A673 (cell line): ENCODE results near the gene BICD2.

Experiments used
- EZH2 ChIP-seq: fragments of 200-600 bp; sonication (generic); IDR thresholded peaks from 2 replicates; pipeline ENCODE4 v1.6.1; 2017; ENCODE audit warnings: borderline replicate concordance, low read depth, mild to moderate bottlenecking, mixed read lengths, antibody characterized with exemption, low read length; ENCODE audit not compliant: poor library complexity, severe bottlenecking
- TF ChIP-seq, protein P1 (sequence below): fragments of 300-800, 200-600 bp; sonication (generic); conservative IDR thresholded peaks from 2 replicates; pipeline ENCODE4 v1.5.1; 2017; ENCODE audit warnings: low read depth, mild to moderate bottlenecking, antibody characterized with exemption, low read length, moderate library complexity, mixed read lengths

DNA sequence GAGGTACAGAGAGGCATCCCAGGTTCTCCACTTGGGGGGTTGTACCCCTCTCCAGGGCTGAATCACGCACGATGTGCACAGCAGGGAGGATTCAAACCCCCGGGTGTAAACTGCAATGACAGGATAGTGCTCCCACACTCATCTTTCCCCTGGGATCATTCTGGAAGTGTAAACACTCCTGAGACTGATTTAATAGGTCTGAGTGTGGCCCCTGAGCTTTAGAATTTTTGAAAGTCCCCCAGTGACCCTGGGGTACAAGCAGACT is 16.5 kb downstream of the BICD2 start:
- TF ChIP-seq, protein P1, sequence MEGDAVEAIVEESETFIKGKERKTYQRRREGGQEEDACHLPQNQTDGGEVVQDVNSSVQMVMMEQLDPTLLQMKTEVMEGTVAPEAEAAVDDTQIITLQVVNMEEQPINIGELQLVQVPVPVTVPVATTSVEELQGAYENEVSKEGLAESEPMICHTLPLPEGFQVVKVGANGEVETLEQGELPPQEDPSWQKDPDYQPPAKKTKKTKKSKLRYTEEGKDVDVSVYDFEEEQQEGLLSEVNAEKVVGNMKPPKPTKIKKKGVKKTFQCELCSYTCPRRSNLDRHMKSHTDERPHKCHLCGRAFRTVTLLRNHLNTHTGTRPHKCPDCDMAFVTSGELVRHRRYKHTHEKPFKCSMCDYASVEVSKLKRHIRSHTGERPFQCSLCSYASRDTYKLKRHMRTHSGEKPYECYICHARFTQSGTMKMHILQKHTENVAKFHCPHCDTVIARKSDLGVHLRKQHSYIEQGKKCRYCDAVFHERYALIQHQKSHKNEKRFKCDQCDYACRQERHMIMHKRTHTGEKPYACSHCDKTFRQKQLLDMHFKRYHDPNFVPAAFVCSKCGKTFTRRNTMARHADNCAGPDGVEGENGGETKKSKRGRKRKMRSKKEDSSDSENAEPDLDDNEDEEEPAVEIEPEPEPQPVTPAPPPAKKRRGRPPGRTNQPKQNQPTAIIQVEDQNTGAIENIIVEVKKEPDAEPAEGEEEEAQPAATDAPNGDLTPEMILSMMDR, result no peak
- TF ChIP-seq EZH2, result no peak
